ENCODE results near the gene ETV3L. TPM values are rescaled to one million over a fixed set of nuclear protein-coding genes. Genes with fewer than 3 reads are reported as not detected.
A peak's percentile ranks its signal among the peaks of the same experiment; 100 is the strongest.

Gene ETV3L
- total RNA-seq, result not detected

- DNase-seq (ENCODE audit: low read depth in 2 of 3, low spot score in 2 of 3), result no peak
These were observed at the start of gene ETV3L for GRCh38 chr1:157099633-157100009. ETV3L (minus strand) TSS chr1:157099808; CDS start chr1:157099523, 285 bp downstream.

GRCh38 chr1:157147906-157148700, 48.5 kb upstream of the ETV3L start:
- peak in 1 of 3 donors; percentile 35 for DNase-seq (ENCODE audit: low read depth in 2 of 3, low spot score in 2 of 3)

- no peak for DNase-seq (ENCODE audit: low read depth in 2 of 3, low spot score in 2 of 3)
These were observed 47.4 kb upstream of the ETV3L start for GRCh38 chr1:157147037-157147436.

GRCh38 chr1:157146244-157146643, 46.6 kb upstream of the ETV3L start:
- DNase-seq (ENCODE audit: low read depth in 2 of 3, low spot score in 2 of 3), result no peak

GRCh38 chr1:157145076-157145475, 45.5 kb upstream of the ETV3L start:
- DNase-seq (ENCODE audit: low read depth in 2 of 3, low spot score in 2 of 3), result no peak

GRCh38 chr1:157144509-157144908, 44.9 kb upstream of the ETV3L start:
- DNase-seq (ENCODE audit: low read depth in 2 of 3, low spot score in 2 of 3), result no peak

- no peak for DNase-seq (ENCODE audit: low read depth in 2 of 3, low spot score in 2 of 3)
These were observed 43.3 kb upstream of the ETV3L start for GRCh38 chr1:157142765-157143423.

GRCh38 chr1:157142201-157142600, 42.6 kb upstream of the ETV3L start:
- DNase-seq (ENCODE audit: low read depth in 2 of 3, low spot score in 2 of 3), result no peak

GRCh38 chr1:157141212-157141855, 41.7 kb upstream of the ETV3L start:
- no peak for DNase-seq (ENCODE audit: low read depth in 2 of 3, low spot score in 2 of 3)

GRCh38 chr1:157140063-157140588, 40.5 kb upstream of the ETV3L start:
- no peak for DNase-seq (ENCODE audit: low read depth in 2 of 3, low spot score in 2 of 3)

GRCh38 chr1:157139052-157139715, 39.6 kb upstream of the ETV3L start:
- no peak for DNase-seq (ENCODE audit: low read depth in 2 of 3, low spot score in 2 of 3)

- DNase-seq (ENCODE audit: low read depth in 2 of 3, low spot score in 2 of 3), result peak; percentile 70 to 89 (median 84)
These were observed 38.8 kb upstream of the ETV3L start, which contains the start of gene ETV3 for GRCh38 chr1:157138220-157139051. ETV3 (minus strand) TSS chr1:157138395; CDS start chr1:157136352, 2,043 bp downstream.

- peak in 2 of 3 donors; percentile 31 to 46 for DNase-seq (ENCODE audit: low read depth in 2 of 3, low spot score in 2 of 3)
These were observed 38.0 kb upstream of the ETV3L start for GRCh38 chr1:157137408-157138219.

GRCh38 chr1:157137046-157137407, 37.4 kb upstream of the ETV3L start:
- DNase-seq (ENCODE audit: low read depth in 2 of 3, low spot score in 2 of 3), result no peak

GRCh38 chr1:157136133-157136532, 36.5 kb upstream of the ETV3L start:
- no peak for DNase-seq (ENCODE audit: low read depth in 2 of 3, low spot score in 2 of 3)

- no peak for DNase-seq (ENCODE audit: low read depth in 2 of 3, low spot score in 2 of 3)
These were observed 36.0 kb upstream of the ETV3L start for GRCh38 chr1:157135646-157136045.

GRCh38 chr1:157135070-157135469, 35.5 kb upstream of the ETV3L start:
- DNase-seq (ENCODE audit: low read depth in 2 of 3, low spot score in 2 of 3), result no peak

- DNase-seq (ENCODE audit: low read depth in 2 of 3, low spot score in 2 of 3), result no peak
These were observed 34.8 kb upstream of the ETV3L start for GRCh38 chr1:157134442-157134841.

GRCh38 chr1:157133426-157133825, 33.8 kb upstream of the ETV3L start:
- DNase-seq (ENCODE audit: low read depth in 2 of 3, low spot score in 2 of 3), result peak in 2 of 3 donors; percentile 6 to 26
